HL-60 (cell line): ENCODE data around the gene CIB2.

ENCODE experiments used
- DNase-seq, 2 experiments: peaks; one replicate each; pipeline ENCODE4 v3.0.0-alpha.2; 2010 to 2020; ENCODE audit warnings: low read depth in 1 of 2, low spot score in 1 of 2
- H3K27ac ChIP-seq: fragments of 250-450 bp; sonication (Bioruptor Pico); replicated peaks from 2 replicates; pipeline ENCODE4 v1.5.1; 2020; ENCODE audit warnings: mild to moderate bottlenecking, moderate library complexity
- H3K27me3 ChIP-seq: fragments of 250-450 bp; sonication (Bioruptor Pico); 2 replicates; pipeline ENCODE4 v1.5.1; 2021; ENCODE audit warnings: mild to moderate bottlenecking, moderate library complexity; ENCODE audit not compliant: insufficient read depth, poor library complexity, severe bottlenecking
- H3K4me3 ChIP-seq: replicated peaks from 2 replicates; pipeline ENCODE4 v1.5.1; 2011; ENCODE audit warnings: mild to moderate bottlenecking, control low read depth, low read length; ENCODE audit not compliant: insufficient read depth
- CTCF ChIP-seq: IDR thresholded peaks from one replicate; pipeline ENCODE4 v1.5.1; 2011; ENCODE audit warnings: low read length, control low read depth, inconsistent platforms; ENCODE audit not compliant: insufficient read depth
- GABPA ChIP-seq: IDR thresholded peaks from 2 replicates; pipeline ENCODE4 v1.6.1; 2012; ENCODE audit warnings: low read depth
- POLR2AphosphoS5 ChIP-seq: IDR thresholded peaks from 2 replicates; pipeline ENCODE4 v1.6.1; 2012; ENCODE audit warnings: low read depth
- REST ChIP-seq: IDR thresholded peaks from 2 replicates; pipeline ENCODE4 v1.6.1; 2012; ENCODE audit warnings: low read depth; ENCODE audit not compliant: insufficient replicate concordance
- SPI1 ChIP-seq: IDR thresholded peaks from 2 replicates; pipeline ENCODE4 v1.6.1; 2012; ENCODE audit warnings: low read depth, mild to moderate bottlenecking, borderline replicate concordance

The CIB2 gene

GRCh38 chr15:78178064-78178463 lies 46.8 kb upstream of the CIB2 start:
- TF ChIP-seq REST = no peak
- TF ChIP-seq GABPA = no peak
- TF ChIP-seq POLR2AphosphoS5 = no peak
- no peak for TF ChIP-seq CTCF
- no peak for TF ChIP-seq SPI1
- DNase-seq = no peak
- H3K27ac ChIP-seq = no peak overlapping the region
- H3K27me3 ChIP-seq = no peaks in the 10 kb centered on the region
- H3K4me3 ChIP-seq = no peak overlapping the region

GRCh38 chr15:78177447-78177873 lies 46.2 kb upstream of the CIB2 start:
- peak in 1 of 2 experiments; percentile 19 for DNase-seq
- TF ChIP-seq SPI1 (no peak), GABPA (no peak), CTCF (peak; percentile 11)
- Histone ChIP-seq H3K4me3 (no peak overlapping the region), H3K27ac (no peak overlapping the region), H3K27me3 (no peaks in the 10 kb centered on the region)

- DNase-seq = no peak
Observed at GRCh38 chr15:78175330-78175729, 44.1 kb upstream of the CIB2 start.

More at GRCh38 chr15:78175330-78175729, 44.1 kb upstream of the CIB2 start:
- Histone ChIP-seq H3K27me3 (no peaks in the 10 kb centered on the region), H3K27ac (no peak overlapping the region), H3K4me3 (no peak overlapping the region)
- no peak for TF ChIP-seq CTCF
- no peak for TF ChIP-seq GABPA
- TF ChIP-seq REST = no peak
- no peak for TF ChIP-seq POLR2AphosphoS5
- no peak for TF ChIP-seq SPI1
